ENCODE data around the gene PKP4.

Gene PKP4

GRCh38 chr2:158624961-158625360 is 168.2 kb downstream of the PKP4 start:
- DNase-seq (ENCODE audit: low read depth, low spot score), result no peak
- Histone ChIP-seq H3K9me3 (ENCODE audit: low read depth, low read length) (no peaks in the 10 kb centered on the region), H3K36me3 (ENCODE audit: insufficient read depth, low read length) (peaks cover 34% of the 10 kb centered on the region), H3K27ac (no peak overlapping the region), H3K4me3 (no peak overlapping the region), H3K9ac (ENCODE audit: insufficient read length) (no peak overlapping the region)
- TF ChIP-seq POLR2AphosphoS5 (IDR thresholded peaks at IDR 0.05; ENCODE audit: borderline replicate concordance, low read depth, low read length) (no peak), EZH2 (IDR thresholded peaks at IDR 0.05) (no peak), FOXP2 (optimal IDR thresholded peaks at IDR 0.05; ENCODE audit: control extremely low read depth, extremely low read length, insufficient read depth) (no peak)

DNA sequence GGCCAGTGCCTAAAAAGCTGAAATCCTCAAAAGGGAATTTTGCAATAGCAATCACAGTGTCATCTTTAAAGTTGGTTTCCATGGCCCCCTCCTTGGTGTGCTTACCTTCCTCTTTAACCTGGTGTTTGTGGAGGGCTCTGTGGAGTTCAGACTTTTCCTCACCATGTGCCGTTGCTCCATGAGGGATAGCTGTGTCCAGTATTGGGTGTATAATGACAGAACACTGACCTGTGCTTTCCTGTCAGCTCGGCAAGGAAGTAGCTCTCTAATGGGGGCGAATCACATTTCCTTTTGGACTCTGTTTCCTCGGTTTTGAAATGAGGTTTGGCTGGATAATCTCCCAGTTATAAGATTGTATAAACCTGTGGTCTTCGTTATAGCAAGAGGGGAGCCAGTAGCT is 172.4 kb downstream of the PKP4 start:
- DNase-seq (ENCODE audit: low read depth, low spot score), result no peak
- no peaks in the 10 kb centered on the region for H3K9me3 ChIP-seq (ENCODE audit: low read depth, low read length)
- no peak for TF ChIP-seq FOXP2 (optimal IDR thresholded peaks at IDR 0.05; ENCODE audit: control extremely low read depth, extremely low read length, insufficient read depth)
- H3K36me3 ChIP-seq (ENCODE audit: insufficient read depth, low read length), result peaks cover 40% of the 10 kb centered on the region
- H3K4me3 ChIP-seq, result no peak overlapping the region
- H3K27ac ChIP-seq, result no peak overlapping the region
- no peak overlapping the region for H3K9ac ChIP-seq (ENCODE audit: insufficient read length)

- Histone ChIP-seq H3K9me3 (ENCODE audit: low read depth, low read length) (no peaks in the 10 kb centered on the region), H3K27ac (no peak overlapping the region), H3K4me3 (no peak overlapping the region), H3K9ac (ENCODE audit: insufficient read length) (no peak overlapping the region), H3K36me3 (ENCODE audit: insufficient read depth, low read length) (peaks cover 39% of the 10 kb centered on the region)
- no peak for DNase-seq (ENCODE audit: low read depth, low spot score)
- TF ChIP-seq FOXP2 (optimal IDR thresholded peaks at IDR 0.05; ENCODE audit: control extremely low read depth, extremely low read length, insufficient read depth) (no peak), POLR2AphosphoS5 (IDR thresholded peaks at IDR 0.05; ENCODE audit: borderline replicate concordance, low read depth, low read length) (no peak), EZH2 (IDR thresholded peaks at IDR 0.05) (no peak)
These were observed 176.5 kb downstream of the PKP4 start for GRCh38 chr2:158633261-158633660.

DNA sequence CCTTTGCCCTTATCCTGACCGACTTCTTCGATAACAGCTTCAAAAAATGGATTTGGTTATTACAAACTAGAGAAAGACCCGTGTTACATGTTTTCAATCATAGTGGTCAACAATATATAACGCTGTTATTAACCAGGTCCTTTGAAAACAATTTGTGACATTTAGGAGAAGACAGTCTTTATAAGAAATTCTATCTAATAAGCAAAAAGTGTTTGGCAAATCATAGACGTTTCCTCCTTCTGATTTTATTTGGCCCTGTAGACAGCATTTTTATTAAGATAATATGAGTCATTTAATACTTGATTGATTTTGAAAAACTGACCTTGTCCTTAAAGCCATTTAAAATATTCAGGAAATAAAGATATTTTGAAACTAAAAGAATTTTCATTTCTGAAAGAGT is 177.9 kb downstream of the PKP4 start:
- H3K36me3 ChIP-seq (ENCODE audit: insufficient read depth, low read length), result peaks cover 44% of the 10 kb centered on the region
- no peak for TF ChIP-seq EZH2 (IDR thresholded peaks at IDR 0.05)
- TF ChIP-seq FOXP2 (optimal IDR thresholded peaks at IDR 0.05; ENCODE audit: control extremely low read depth, extremely low read length, insufficient read depth), result no peak
- TF ChIP-seq POLR2AphosphoS5 (IDR thresholded peaks at IDR 0.05; ENCODE audit: borderline replicate concordance, low read depth, low read length), result no peak

DNA sequence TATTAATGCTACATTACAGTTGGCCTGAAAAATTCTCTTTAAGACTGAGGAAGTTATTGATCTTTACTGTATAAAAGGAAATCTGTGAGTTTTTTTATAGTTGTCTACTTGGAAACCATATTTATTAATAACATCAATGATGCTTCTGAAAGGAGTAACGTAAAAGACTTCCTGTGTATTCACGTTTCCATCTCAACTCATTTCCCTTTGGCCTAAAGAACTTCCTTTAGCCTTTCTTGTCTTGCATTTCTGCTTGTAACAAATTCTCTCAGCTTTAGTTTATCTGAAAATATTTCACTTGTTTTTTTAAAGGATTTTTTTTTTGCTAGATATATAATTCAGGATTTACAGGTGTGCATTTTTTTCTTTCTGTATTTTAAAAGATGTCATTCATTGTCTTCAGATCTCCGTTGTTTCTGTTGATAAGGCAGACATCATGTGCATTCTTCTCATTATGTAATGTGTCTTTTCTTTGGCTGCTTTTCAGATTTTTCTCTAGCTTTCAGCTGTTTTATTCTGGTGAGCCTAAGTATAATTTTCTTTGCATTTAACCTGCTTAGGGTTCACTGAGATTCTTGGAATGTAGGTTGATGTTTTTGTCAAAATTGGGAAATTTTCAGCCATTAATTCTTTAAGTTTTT is 179.3 kb downstream of the PKP4 start:
- TF ChIP-seq FOXP2 (optimal IDR thresholded peaks at IDR 0.05; ENCODE audit: control extremely low read depth, extremely low read length, insufficient read depth) (no peak), EZH2 (IDR thresholded peaks at IDR 0.05) (no peak), POLR2AphosphoS5 (IDR thresholded peaks at IDR 0.05; ENCODE audit: borderline replicate concordance, low read depth, low read length) (no peak)
- no peak overlapping the region for H3K27ac ChIP-seq

More for the DNA sequence above, 177.9 kb downstream of the PKP4 start:
- no peak overlapping the region for H3K4me3 ChIP-seq
- DNase-seq (ENCODE audit: low read depth, low spot score), result no peak
- H3K9me3 ChIP-seq (ENCODE audit: low read depth, low read length), result no peaks in the 10 kb centered on the region
- no peak overlapping the region for H3K27ac ChIP-seq
- H3K9ac ChIP-seq (ENCODE audit: insufficient read length), result no peak overlapping the region

DNA sequence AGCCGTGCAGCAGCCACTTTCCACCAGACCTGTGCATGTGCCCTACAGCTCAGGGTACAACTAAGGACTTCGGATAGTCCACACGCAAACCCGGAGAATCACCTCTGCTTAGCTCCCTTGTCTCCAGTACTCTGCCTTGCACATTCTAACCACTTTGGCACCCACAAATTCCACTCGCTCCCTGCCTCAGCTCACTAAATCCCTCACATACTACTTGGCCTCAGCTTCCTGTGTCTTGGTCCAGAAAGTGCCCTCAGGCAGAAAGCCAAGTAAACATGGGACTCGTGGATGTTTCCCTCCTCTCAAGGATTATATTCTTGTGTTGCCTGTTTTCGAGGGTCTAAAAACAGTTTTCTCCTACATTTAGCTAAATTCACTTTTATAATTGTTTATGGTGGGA is 180.6 kb downstream of the PKP4 start:
- Histone ChIP-seq H3K27ac (no peak overlapping the region), H3K36me3 (ENCODE audit: insufficient read depth, low read length) (peaks cover 39% of the 10 kb centered on the region), H3K9me3 (ENCODE audit: low read depth, low read length) (no peaks in the 10 kb centered on the region), H3K9ac (ENCODE audit: insufficient read length) (no peak overlapping the region), H3K4me3 (no peak overlapping the region)
- TF ChIP-seq POLR2AphosphoS5 (IDR thresholded peaks at IDR 0.05; ENCODE audit: borderline replicate concordance, low read depth, low read length) (no peak), EZH2 (IDR thresholded peaks at IDR 0.05) (no peak), FOXP2 (optimal IDR thresholded peaks at IDR 0.05; ENCODE audit: control extremely low read depth, extremely low read length, insufficient read depth) (no peak)
- DNase-seq (ENCODE audit: low read depth, low spot score), result no peak

More for the DNA sequence above, 179.3 kb downstream of the PKP4 start:
- H3K36me3 ChIP-seq (ENCODE audit: insufficient read depth, low read length), result peaks cover 48% of the 10 kb centered on the region
- no peak overlapping the region for H3K9ac ChIP-seq (ENCODE audit: insufficient read length)
- DNase-seq (ENCODE audit: low read depth, low spot score), result no peak
- no peak overlapping the region for H3K4me3 ChIP-seq
- no peaks in the 10 kb centered on the region for H3K9me3 ChIP-seq (ENCODE audit: low read depth, low read length)

DNA sequence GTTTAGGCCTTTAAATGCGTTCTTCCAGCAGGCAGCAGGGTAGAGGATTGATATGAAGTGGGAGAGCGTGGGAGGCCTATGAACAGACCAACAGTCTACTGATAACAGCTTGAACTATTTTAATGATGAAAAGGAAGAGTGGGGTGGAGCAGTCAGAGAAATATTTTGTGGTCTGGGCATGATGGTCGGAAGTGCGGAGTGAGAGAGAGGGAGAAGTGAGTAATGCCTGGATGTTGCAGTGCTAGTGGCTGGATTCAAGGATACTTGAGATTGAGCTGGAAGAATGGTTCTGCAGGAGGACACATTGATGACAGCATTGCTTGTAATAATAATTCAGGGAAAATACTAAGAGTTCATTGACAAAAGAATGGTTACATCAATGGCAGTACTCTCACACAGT is 187.4 kb downstream of the PKP4 start:
- no peak overlapping the region for H3K9ac ChIP-seq (ENCODE audit: insufficient read length)
- peaks cover 4% of the 10 kb centered on the region; the same call in 1 of the 2 replicates for H3K36me3 ChIP-seq (ENCODE audit: insufficient read depth, low read length)
- H3K4me3 ChIP-seq, result no peak overlapping the region
- H3K27ac ChIP-seq, result no peak overlapping the region
- no peaks in the 10 kb centered on the region for H3K9me3 ChIP-seq (ENCODE audit: low read depth, low read length)
- TF ChIP-seq EZH2 (IDR thresholded peaks at IDR 0.05), result no peak
- no peak for TF ChIP-seq POLR2AphosphoS5 (IDR thresholded peaks at IDR 0.05; ENCODE audit: borderline replicate concordance, low read depth, low read length)
- TF ChIP-seq FOXP2 (optimal IDR thresholded peaks at IDR 0.05; ENCODE audit: control extremely low read depth, extremely low read length, insufficient read depth), result no peak
- DNase-seq (ENCODE audit: low read depth, low spot score), result no peak

DNA sequence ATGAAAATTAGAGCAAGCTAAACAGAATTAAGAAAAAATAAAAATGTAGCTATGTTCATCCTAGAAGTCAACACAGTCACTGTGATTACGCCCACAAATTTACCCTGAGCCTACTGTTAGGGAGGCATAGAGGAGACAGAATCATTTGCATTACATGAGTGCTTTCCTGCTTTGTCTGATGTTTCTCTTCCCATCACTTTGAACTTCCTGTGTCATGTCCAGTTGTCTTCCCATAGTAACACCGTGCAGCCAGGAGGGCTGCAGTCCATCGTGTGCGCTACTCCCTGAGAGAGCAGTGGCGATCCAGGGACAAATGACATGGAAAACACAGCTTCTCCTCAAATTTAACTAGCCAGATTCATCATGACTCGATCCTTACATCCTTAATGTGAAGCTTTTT is 188.5 kb downstream of the PKP4 start:
- Histone ChIP-seq H3K9me3 (ENCODE audit: low read depth, low read length) (no peaks in the 10 kb centered on the region), H3K9ac (ENCODE audit: insufficient read length) (no peak overlapping the region), H3K36me3 (ENCODE audit: insufficient read depth, low read length) (peaks cover 4% of the 10 kb centered on the region; the same call in 1 of the 2 replicates), H3K4me3 (no peak overlapping the region), H3K27ac (no peak overlapping the region)
- no peak for DNase-seq (ENCODE audit: low read depth, low spot score)
- no peak for TF ChIP-seq FOXP2 (optimal IDR thresholded peaks at IDR 0.05; ENCODE audit: control extremely low read depth, extremely low read length, insufficient read depth)
- no peak for TF ChIP-seq EZH2 (IDR thresholded peaks at IDR 0.05)
- no peak for TF ChIP-seq POLR2AphosphoS5 (IDR thresholded peaks at IDR 0.05; ENCODE audit: borderline replicate concordance, low read depth, low read length)
